HG02943 (cell line): Measurements from ENCODE around the gene WSB2.
"Not testable (repeated sequence)": the region's sequence is repeated elsewhere in the genome, so short reads cannot be mapped to it uniquely, and the experiment has no call there.

Experiments
- ATAC-seq: cut with Tn5 transposase; IDR thresholded peaks from one replicate; pipeline ENCODE4 v1.9.1; 2021; ENCODE audit warnings: mild to moderate bottlenecking, low read depth, moderate library complexity; ENCODE audit not compliant: unreplicated experiment

WSB2 gene

DNA sequence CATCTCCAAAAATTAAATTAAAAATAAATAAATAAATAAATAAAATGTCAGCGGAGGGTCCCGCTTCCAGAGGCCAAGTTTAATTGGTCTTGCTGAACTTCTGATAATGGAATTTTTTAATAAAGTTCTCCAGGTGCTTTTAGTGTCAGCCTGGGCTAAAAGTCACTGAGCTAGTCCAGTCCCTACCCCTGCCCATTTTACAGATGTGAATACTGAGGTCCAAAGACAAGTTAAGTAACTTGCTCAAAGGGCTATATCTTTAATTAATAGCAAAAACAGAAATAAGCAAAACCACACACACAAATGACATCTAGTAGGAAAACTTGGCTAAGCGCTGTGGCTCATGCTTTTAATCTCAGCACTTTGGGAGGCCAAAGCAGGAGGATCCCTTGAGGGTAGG is 50.1 kb downstream of the WSB2 start:
- ATAC-seq, result no peak

DNA sequence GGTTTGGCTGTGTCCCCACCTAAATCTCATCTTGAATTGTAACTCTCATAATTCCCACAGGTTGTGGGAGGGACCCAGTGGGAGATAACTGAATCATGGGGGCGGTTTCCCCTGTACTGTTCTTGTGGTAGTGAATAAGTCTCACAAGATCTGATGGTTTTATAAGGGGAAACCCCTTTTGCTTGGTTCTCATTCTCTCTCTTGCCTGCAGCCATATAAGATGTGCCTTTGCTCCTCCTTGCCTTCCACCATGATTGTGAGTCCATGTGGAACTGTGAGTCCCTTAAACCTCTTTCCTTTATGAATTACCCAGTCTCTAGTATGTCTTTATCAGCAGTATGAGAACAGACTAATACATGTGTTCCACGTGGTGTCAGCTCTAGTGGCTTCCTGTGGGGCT is 61.2 kb downstream of the WSB2 start:
- not testable (repeated sequence) for ATAC-seq

GRCh38 chr12:117998719-117999118 is 62.3 kb downstream of the WSB2 start:
- no peak for ATAC-seq

DNA sequence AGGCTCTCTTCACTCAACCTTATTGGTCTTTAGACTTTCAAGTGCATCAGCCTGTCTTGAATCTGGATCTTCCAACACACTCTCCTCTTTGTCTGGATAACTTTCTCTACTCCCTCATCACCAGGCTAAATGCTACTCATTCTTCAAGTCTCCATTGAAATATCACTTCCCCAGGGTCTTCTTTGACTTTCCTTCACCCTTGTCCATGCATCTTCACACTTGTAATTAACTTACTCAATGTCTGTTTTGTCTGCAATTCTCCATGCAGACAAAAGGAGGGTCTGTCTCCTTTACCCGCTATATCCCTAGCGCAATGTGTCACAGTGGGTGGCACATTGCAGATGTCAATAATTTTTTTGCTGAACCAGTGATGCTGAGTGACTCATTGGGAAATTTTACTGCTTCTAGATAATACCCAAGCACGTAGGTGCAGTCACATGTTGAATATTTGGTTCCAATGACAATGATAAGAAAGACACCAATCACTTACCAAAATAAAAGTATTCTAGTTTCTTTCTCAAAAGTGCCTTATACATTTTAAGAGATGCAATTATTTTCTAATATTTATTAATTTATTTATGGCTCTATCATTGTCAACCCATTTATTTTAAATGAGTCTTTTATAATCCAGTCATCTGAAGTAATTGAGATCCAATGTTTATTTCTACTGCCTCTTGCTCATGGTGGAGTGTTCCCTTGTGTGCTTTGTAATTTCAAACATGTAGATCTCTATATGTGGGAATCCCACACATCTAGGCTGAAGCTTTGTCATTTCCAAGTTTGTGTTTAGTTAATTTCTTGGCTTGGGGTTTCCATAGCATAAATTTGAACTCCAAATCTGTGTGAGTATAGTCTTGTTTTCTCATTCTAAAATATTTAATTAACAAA is 66.2 kb downstream of the WSB2 start:
- ATAC-seq, result no peak

DNA sequence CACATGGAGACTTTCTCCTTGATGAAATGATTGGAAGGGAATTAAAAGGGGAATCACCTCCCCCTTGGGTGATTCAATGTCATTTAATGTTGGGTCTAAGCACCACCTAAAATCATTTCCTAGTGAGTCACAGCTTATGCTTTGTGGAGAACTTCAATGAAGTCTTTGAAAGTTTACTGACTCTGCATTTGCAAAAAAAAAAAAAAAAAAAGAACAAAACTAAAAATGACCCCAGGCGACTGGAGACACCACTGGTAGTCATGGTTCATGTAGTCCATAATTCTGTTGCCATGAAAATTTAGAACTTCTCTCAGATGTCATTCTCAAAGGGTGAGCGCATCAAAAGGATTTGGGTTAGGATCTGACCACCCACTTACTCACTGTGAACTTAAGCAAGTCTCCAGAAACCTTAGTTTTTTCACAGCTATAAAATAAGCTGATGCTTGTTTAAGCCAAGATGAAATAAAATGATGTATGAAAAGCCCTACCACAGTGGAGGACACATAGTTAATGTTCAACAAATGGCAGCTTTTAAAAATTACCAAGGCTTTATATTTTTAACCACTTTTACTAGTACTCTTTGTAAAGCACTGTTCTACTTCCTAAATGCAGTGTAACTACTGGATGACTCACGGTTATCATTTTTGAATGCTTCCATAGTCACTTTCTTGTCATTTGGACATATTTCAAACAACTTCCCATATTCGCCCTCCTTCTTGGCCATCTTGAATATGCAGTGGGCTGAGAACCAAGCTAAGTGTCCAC is 74.1 kb downstream of the WSB2 start:
- ATAC-seq, result no peak

DNA sequence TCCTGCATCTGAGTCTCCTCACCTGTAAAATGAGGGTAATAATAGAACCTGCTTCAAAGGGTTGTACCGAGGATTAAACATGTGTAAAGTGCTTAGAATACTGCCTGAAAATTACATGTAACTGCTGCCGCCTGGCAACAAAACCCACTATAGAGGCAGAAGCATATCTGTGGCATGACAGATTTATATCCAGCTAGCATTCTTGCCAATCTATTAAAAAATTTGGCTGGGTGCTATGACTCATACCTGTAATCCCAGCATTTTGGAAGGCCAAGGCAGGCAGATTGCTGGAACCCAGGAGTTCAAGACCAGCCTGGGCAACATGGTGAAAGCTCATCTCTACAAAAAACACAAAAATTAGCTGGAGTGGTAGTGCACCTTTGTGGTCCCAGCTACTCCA is 75.8 kb downstream of the WSB2 start:
- ATAC-seq, result no peak
